GM12864 (cell line): Measurements from ENCODE around the gene RAPGEF4.

ENCODE experiments used
- DNase-seq: peaks from one replicate; pipeline ENCODE4 v3.0.0-alpha.2; 2011; ENCODE audit warnings: low read depth
- H3K4me3 ChIP-seq: 2 replicates; pipeline ENCODE4 v1.5.1; 2011; ENCODE audit warnings: mild to moderate bottlenecking, low read depth, low read length, control low read depth
- CTCF ChIP-seq: IDR thresholded peaks from 2 replicates; pipeline ENCODE4 v1.5.1; 2011; ENCODE audit warnings: low read depth, mild to moderate bottlenecking, moderate library complexity, low read length, control low read depth, inconsistent platforms; ENCODE audit errors: missing control alignments

RAPGEF4 gene

GRCh38 chr2:173053043-173053699 is 317.5 kb downstream of the RAPGEF4 start:
- DNase-seq: no peak
- no peak for TF ChIP-seq CTCF

GRCh38 chr2:173054466-173054865 is 318.8 kb downstream of the RAPGEF4 start:
- no peak overlapping the region for H3K4me3 ChIP-seq
- DNase-seq: no peak
- TF ChIP-seq CTCF: no peak

More at GRCh38 chr2:173053043-173053699, 317.5 kb downstream of the RAPGEF4 start:
- H3K4me3 ChIP-seq: no peak overlapping the region

GRCh38 chr2:173056705-173057364 is 321.2 kb downstream of the RAPGEF4 start:
- H3K4me3 ChIP-seq: no peak overlapping the region
- no peak for DNase-seq
- no peak for TF ChIP-seq CTCF

- no peak for DNase-seq
- no peak for TF ChIP-seq CTCF
- H3K4me3 ChIP-seq: no peak overlapping the region
Measured at GRCh38 chr2:173058097-173058496, 322.5 kb downstream of the RAPGEF4 start.

- TF ChIP-seq CTCF: no peak
- no peak for DNase-seq
Measured at GRCh38 chr2:173058673-173059072, 323.0 kb downstream of the RAPGEF4 start.

GRCh38 chr2:173059292-173059691 is 323.6 kb downstream of the RAPGEF4 start:
- H3K4me3 ChIP-seq: no peak overlapping the region
- DNase-seq: no peak
- no peak for TF ChIP-seq CTCF

More at GRCh38 chr2:173058673-173059072, 323.0 kb downstream of the RAPGEF4 start:
- no peak overlapping the region for H3K4me3 ChIP-seq

GRCh38 chr2:173059971-173060461 is 324.4 kb downstream of the RAPGEF4 start:
- no peak overlapping the region for H3K4me3 ChIP-seq
- no peak for TF ChIP-seq CTCF
- no peak for DNase-seq
